GM12878 (cell line): ENCODE data around the gene NUAK2. TPM values are rescaled to one million over a fixed set of nuclear protein-coding genes. Genes with fewer than 3 reads are reported as not detected.

Experiments
- ATAC-seq: fragments of 200-7000 bp; cut with Tn5 transposase; 3 replicates; pipeline ENCODE4 v1.9.1; 2020; ENCODE audit warnings: mild to moderate bottlenecking, moderate library complexity
- BruUV-seq: library from RNA; stranded (reverse); fragments of 400-500 nt; replicated peaks from 2 replicates; lab custom pipeline; 2021; lab: Mats Ljungman, UMichigan
- CTCF ChIA-PET: fragments of 300-600 bp; sonication (Branson Sonifier 250); formaldehyde crosslinking; extraction: SDS; loops from one replicate; lab custom pipeline; 2021; ENCODE audit warnings: inconsistent platforms; lab: Yijun Ruan, JAX
- POLR2A ChIA-PET: fragments of 350-600 bp; formaldehyde crosslinking; extraction: SDS; loops from one replicate; lab custom pipeline; 2021; ENCODE audit warnings: inconsistent platforms; lab: Charles Lee
- RAD21 ChIA-PET: fragments of 300-600 bp; sonication (Branson Sonifier 250); formaldehyde crosslinking; loops from one replicate; lab custom pipeline; 2023; ENCODE audit warnings: antibody characterized with exemption; ENCODE audit not compliant: unreplicated experiment; lab: Charles Lee
- SMC1A ChIA-PET: fragments of 300-600 bp; sonication (Branson Sonifier 250); formaldehyde crosslinking; loops from one replicate; lab custom pipeline; 2023; ENCODE audit not compliant: unreplicated experiment, uncharacterized antibody; lab: Charles Lee
- DNase-seq: peaks from one replicate; pipeline ENCODE4 v3.0.0-alpha.2; 2011; ENCODE audit warnings: low read depth, low spot score
- FAIRE-seq: peaks from 3 replicates; lab custom pipeline; 2011; peaks lifted over from hg19 to GRCh38; lab: Jason Lieb, UNC
- H2AFZ ChIP-seq: 2 replicates; pipeline ENCODE4 v1.6.0; 2011; ENCODE audit warnings: low read depth, low read length, control low read depth; ENCODE audit not compliant: control insufficient read depth
- H3K27ac ChIP-seq: 2 replicates; pipeline ENCODE4 v1.5.1; 2011; ENCODE audit warnings: control low read depth; ENCODE audit not compliant: control insufficient read depth, insufficient read depth
- H3K27me3 ChIP-seq, 2 experiments: replicated peaks in 1 of 2; 2 replicates each; pipeline versions ENCODE4 v1.6.0 to v1.6.1; 2011; ENCODE audit warnings: low read length in 1 of 2; ENCODE audit not compliant: control insufficient read depth in 2 of 2, insufficient read depth in 2 of 2
- H3K36me3 ChIP-seq, 2 experiments: 2 replicates each; pipeline ENCODE4 v1.5.1; 2011; ENCODE audit warnings: low read length in 1 of 2; ENCODE audit not compliant: control insufficient read depth in 2 of 2, insufficient read depth in 2 of 2
- H3K4me1 ChIP-seq: 2 replicates; pipeline ENCODE4 v1.6.1; 2011; ENCODE audit warnings: mild to moderate bottlenecking, low read length, moderate library complexity, mixed read lengths; ENCODE audit not compliant: control insufficient read depth, insufficient read depth
- H3K4me2 ChIP-seq: 2 replicates; pipeline ENCODE4 v1.6.0; 2011; ENCODE audit warnings: control low read depth; ENCODE audit not compliant: control insufficient read depth, insufficient read depth
- H3K4me3 ChIP-seq: fragments of 200-600 bp; sonication (generic); 2 replicates; pipeline ENCODE4 v1.5.1; 2016
- H3K79me2 ChIP-seq: 2 replicates; pipeline ENCODE4 v1.6.0; 2011; ENCODE audit warnings: low read length; ENCODE audit not compliant: control insufficient read depth, insufficient read depth
- H3K9ac ChIP-seq: 2 replicates; pipeline ENCODE4 v1.8.0; 2011; ENCODE audit warnings: low read length, control low read depth, mixed read lengths; ENCODE audit not compliant: control insufficient read depth, insufficient read depth
- H3K9me3 ChIP-seq: replicated peaks from 3 replicates; pipeline ENCODE4 v1.5.1; 2011; ENCODE audit warnings: mild to moderate bottlenecking, low read length; ENCODE audit not compliant: control insufficient read depth, insufficient read depth
- H4K20me1 ChIP-seq: 2 replicates; pipeline ENCODE4 v1.6.0; 2011; ENCODE audit not compliant: control insufficient read depth, insufficient read depth
- CBFB ChIP-seq: IDR thresholded peaks from 2 replicates; pipeline ENCODE4 v1.6.1; 2016; ENCODE audit warnings: antibody characterized with exemption, low read depth
- CUX1 ChIP-seq: IDR thresholded peaks from 2 replicates; pipeline ENCODE4 v1.6.1; 2012; ENCODE audit warnings: improper control_type of control experiment, low read depth, low read length; ENCODE audit not compliant: insufficient replicate concordance
- ETV6 ChIP-seq, 2 experiments: fragments of 450-650 bp in 1 of 2; IDR thresholded peaks in 1 of 2; conservative IDR thresholded peaks in 1 of 2; 2 replicates each; pipeline ENCODE4 v1.6.1; 2014; ENCODE audit warnings: antibody characterized with exemption in 1 of 2, borderline replicate concordance in 1 of 2, low read depth in 1 of 2, mild to moderate bottlenecking in 1 of 2, moderate library complexity in 1 of 2
- FOXM1 ChIP-seq: IDR thresholded peaks from 2 replicates; pipeline ENCODE4 v1.6.1; 2012; ENCODE audit warnings: low read depth, mild to moderate bottlenecking, inconsistent platforms, low read length, moderate library complexity
- IRF5 ChIP-seq: fragments of 450-650 bp; IDR thresholded peaks from 2 replicates; pipeline ENCODE4 v1.6.1; 2017; ENCODE audit warnings: borderline replicate concordance
- JUNB ChIP-seq: IDR thresholded peaks from 2 replicates; pipeline ENCODE4 v1.6.1; 2016; ENCODE audit warnings: antibody characterized with exemption, mild to moderate bottlenecking
- JUND ChIP-seq: IDR thresholded peaks from 2 replicates; pipeline ENCODE4 v1.6.1; 2012; ENCODE audit warnings: low read depth, mild to moderate bottlenecking, low read length, improper control_type of control experiment, moderate library complexity
- PML ChIP-seq: IDR thresholded peaks from 2 replicates; pipeline ENCODE4 v1.6.1; 2012; ENCODE audit warnings: low read length, inconsistent platforms
- POLR2A ChIP-seq: IDR thresholded peaks from 2 replicates; pipeline ENCODE4 v1.6.1; 2011; ENCODE audit warnings: low read depth, mild to moderate bottlenecking, low read length
- STAT1 ChIP-seq: fragments of 450-650 bp; conservative IDR thresholded peaks from 2 replicates; pipeline ENCODE4 v1.6.1; 2014; ENCODE audit warnings: antibody characterized with exemption, mild to moderate bottlenecking
- TCF7 ChIP-seq: IDR thresholded peaks from 2 replicates; pipeline ENCODE4 v1.6.1; 2014; ENCODE audit warnings: antibody characterized with exemption, borderline replicate concordance
- ZSCAN29 ChIP-seq: fragments of 450-650 bp; IDR thresholded peaks from 2 replicates; pipeline ENCODE4 v1.6.1; 2017; ENCODE audit warnings: mild to moderate bottlenecking, moderate library complexity
- WGBS: methylation state at CpG from one replicate; pipeline ENCODE4 v1.1.6; 2016; ENCODE audit warnings: low lambda C conversion rate; ENCODE audit not compliant: insufficient replicate concordance, insufficient coverage; ENCODE audit errors: missing lambda C conversion rate; 5-methylcytosine and 5-hydroxymethylcytosine counted together
- in situ Hi-C: fragments of 300-500 bp; cut with MboI; formaldehyde crosslinking; loops from 9 replicates; pipeline ENCODE4 v1.14.3; 2018; ENCODE audit warnings: mixed read lengths
- intact Hi-C: fragments of 100-400 bp; cut with micrococcal nuclease; formaldehyde crosslinking; loops from one replicate; pipeline ENCODE4 v1.14.2; 2022; ENCODE audit not compliant: unreplicated experiment
- polyA plus RNA-seq, 11 experiments: library from polyadenylated mRNA; depleted of rRNA in 4 of 11; unstranded in 6 of 11; stranded (reverse) in 5 of 11; fragments of >200 nt; fragmentation: Nextera tagmentation in 4 of 11; fragmentation: Illumina TruSeq in 1 of 11; extraction: Ambion mirVana in 4 of 11; extraction: Trizol in 1 of 11; gene quantifications; 1 replicate in 1 of 11; 2 replicates in 10 of 11; pipeline versions ENCODE4 v1.2.1 to v1.2.3, GENCODE V29; 2011 to 2016; ENCODE audit warnings: inconsistent platforms in 2 of 11, missing spikeins in 2 of 11, low read depth in 1 of 11
- total RNA-seq, 4 experiments: library from RNA; depleted of rRNA in 3 of 4; stranded (reverse); fragments of >200 nt in 3 of 4; fragmentation: Illumina TruSeq in 1 of 4; extraction: Trizol in 1 of 4; gene quantifications; 2 replicates each; pipeline versions ENCODE4 v1.2.1 to v1.2.3, GENCODE V29; 2013 to 2021

Gene NUAK2
- total and polyA plus RNA-seq, 10 of the 15 experiments (the other 5 are each of a cell fraction or from before 2014, with no cell fraction given) = 0.27 to 3.0 (median 1.2) TPM

GRCh38 chr1:205271745-205272144 is 49.8 kb downstream of the NUAK2 start (continued):
- TF ChIP-seq CUX1 (no peak), ETV6 (conservative IDR thresholded peaks at IDR 0.05 in 1 of 2, IDR thresholded peaks at IDR 0.05 in 1 of 2; ENCODE audit: borderline replicate concordance in 1 of 2, low read depth in 1 of 2) (no peak), FOXM1 (no peak), STAT1 (no peak), POLR2A (no peak), PML (no peak)

- 83% methylated on average over 8 of the region's 8 CpGs for WGBS
- H4K20me1 ChIP-seq = no peaks in the 10 kb centered on the region
- CTCF ChIA-PET = interaction anchor here (1.0 to 42.1 kb wide), 9 partner anchors 9 to 296 kb away, joined by 3 to 2333 read pairs (median 15); partner anchors contain the start of gene NUAK2
- no peak for TF ChIP-seq TCF7
- no peak for TF ChIP-seq CBFB
- no peak for TF ChIP-seq JUND
- no peak for TF ChIP-seq ZSCAN29
- TF ChIP-seq FOXM1 = no peak
- TF ChIP-seq JUNB = no peak
- TF ChIP-seq IRF5 = no peak
- no peak overlapping the region for H3K4me2 ChIP-seq
- no peaks in the 10 kb centered on the region for H3K79me2 ChIP-seq
- peaks cover 0 to 2% of the 10 kb centered on the region in 2 experiments; a peak in 1 of 4 replicates for H3K27me3 ChIP-seq
- BruUV-seq = no TSS peak
- H3K4me1 ChIP-seq = peaks cover 3% of the 10 kb centered on the region; the same call in 1 of the 2 replicates
- FAIRE-seq (no peak), DNase-seq (no peak), ATAC-seq (no peak)
- RAD21 ChIA-PET = interaction anchor here (0.7 to 13.6 kb wide), 10 partner anchors 9 to 253 kb away, joined by 3 to 892 read pairs (median 4); partner anchors contain the start of genes NUAK2, RBBP5 and TMCC2
- H3K27ac ChIP-seq = no peak overlapping the region
- H2AFZ ChIP-seq = no peak overlapping the region
- SMC1A ChIA-PET = interaction anchor here (0.7 to 25.9 kb wide), 13 partner anchors 9 to 215 kb away, joined by 3 to 1445 read pairs (median 5); partner anchors contain the start of genes NUAK2 and TMCC2
- intact Hi-C loops = loop anchor here (10.0 kb wide), 1 partner anchor 254 kb away; no protein-coding TSS in a partner anchor
- H3K9me3 ChIP-seq = no peaks in the 10 kb centered on the region
- POLR2A ChIA-PET = interaction anchor here (0.7 to 6.2 kb wide), 4 partner anchors 17 to 56 kb away, joined by 3 to 91 read pairs (median 4); partner anchors contain the start of genes NUAK2 and TMCC2
- H3K36me3 ChIP-seq = no peaks in the 10 kb centered on the region
- H3K4me3 ChIP-seq = no peak overlapping the region
- in situ Hi-C loops = loop anchor here (5.0 kb wide), 1 partner anchor 216 kb away; no protein-coding TSS in a partner anchor
- no peak overlapping the region for H3K9ac ChIP-seq
Measured at GRCh38 chr1:205271277-205271676, 50.3 kb downstream of the NUAK2 start.
